Thyroid gland (tissue), 4 donors: ENCODE measurements around the gene SPR. TPM values are rescaled to one million over a fixed set of nuclear protein-coding genes. Genes with fewer than 3 reads are reported as not detected.

Experiments
- DNase-seq, 2 donors: peaks; one replicate each; pipeline ENCODE4 v3.0.0-alpha.2; 2019
- H3K27ac ChIP-seq, 3 donors: fragments of 200-600 bp; sonication (generic); 1 replicate in 2 of 3; 2 replicates in 1 of 3; pipeline ENCODE4 v1.5.1; 2016 to 2019; ENCODE audit warnings: mild to moderate bottlenecking in 1 of 3, moderate library complexity in 1 of 3
- H3K27me3 ChIP-seq: fragments of 200-600 bp; sonication (generic); one replicate; pipeline ENCODE4 v1.5.1; 2019
- H3K36me3 ChIP-seq, 2 donors: fragments of 200-600 bp; sonication (generic); one replicate each; pipeline ENCODE4 v1.5.1; 2016 to 2019
- H3K4me1 ChIP-seq, 2 donors: fragments of 200-600 bp; sonication (generic); one replicate each; pipeline ENCODE4 v1.5.1; 2017 to 2019
- H3K4me3 ChIP-seq, 3 donors: fragments of 200-600 bp; sonication (generic); replicated peaks in 1 of 3; 1 replicate in 2 of 3; 2 replicates in 1 of 3; pipeline ENCODE4 v1.5.1; 2016; ENCODE audit warnings: mild to moderate bottlenecking in 1 of 3
- H3K9me3 ChIP-seq: fragments of 200-600 bp; sonication (generic); one replicate; pipeline ENCODE4 v1.5.1; 2017
- POLR2A ChIP-seq, 2 donors: fragments of 450-650 bp; IDR thresholded peaks; one replicate each; pipeline ENCODE4 v1.6.1; 2017; ENCODE audit warnings: antibody characterized with exemption in 2 of 2, mild to moderate bottlenecking in 2 of 2, moderate library complexity in 1 of 2
- WGBS, 2 donors: methylation state at CpG; one replicate each; pipeline ENCODE4 v1.1.5; 2017; 5-methylcytosine and 5-hydroxymethylcytosine counted together
- intact Hi-C: fragments of 100-400 bp; cut with DNase I; formaldehyde crosslinking; loops from one replicate; pipeline ENCODE4 v1.15.1; 2023
- total RNA-seq, 4 donors: library from RNA; depleted of rRNA; stranded (reverse); fragments of >200 nt; gene quantifications; one replicate each; pipeline ENCODE4 v1.2.3, GENCODE V29; 2016
- TF ChIP-seq, protein P1 (sequence below), 6 experiments: fragments of 200-600 bp in 3 of 6; fragments of 450-650 bp in 3 of 6; sonication (generic) in 3 of 6; IDR thresholded peaks; one replicate each; pipeline ENCODE4 v1.5.1; 2016 to 2019; ENCODE audit warnings: antibody characterized with exemption in 6 of 6, mild to moderate bottlenecking in 2 of 6, inconsistent platforms in 1 of 6, moderate library complexity in 1 of 6

The SPR gene
- total RNA-seq, 4 donors from 2014 or later = 29.4 to 83.0 (median 55.9) TPM

DNA sequence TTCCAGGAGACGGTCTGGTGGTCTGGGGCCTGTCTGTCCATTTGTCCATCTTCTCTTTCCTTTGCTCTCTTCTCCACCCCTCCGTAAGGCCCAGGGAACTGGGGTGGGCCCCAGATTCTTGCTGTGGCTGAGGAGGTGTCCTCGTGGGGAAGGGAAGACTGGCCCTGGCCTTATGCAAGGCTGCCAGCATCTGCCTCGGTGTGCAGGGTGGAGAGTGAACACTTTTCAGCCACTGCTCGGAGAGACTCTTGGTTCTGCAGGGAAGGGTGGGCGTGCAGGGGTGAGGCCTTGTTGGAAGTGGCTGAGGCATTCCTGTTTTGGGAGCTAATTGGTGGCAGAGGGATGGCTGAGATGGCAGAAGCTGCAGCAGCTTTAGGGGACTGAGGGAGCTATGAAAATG lies 53.2 kb downstream of the SPR start:
- TF ChIP-seq, protein P1, sequence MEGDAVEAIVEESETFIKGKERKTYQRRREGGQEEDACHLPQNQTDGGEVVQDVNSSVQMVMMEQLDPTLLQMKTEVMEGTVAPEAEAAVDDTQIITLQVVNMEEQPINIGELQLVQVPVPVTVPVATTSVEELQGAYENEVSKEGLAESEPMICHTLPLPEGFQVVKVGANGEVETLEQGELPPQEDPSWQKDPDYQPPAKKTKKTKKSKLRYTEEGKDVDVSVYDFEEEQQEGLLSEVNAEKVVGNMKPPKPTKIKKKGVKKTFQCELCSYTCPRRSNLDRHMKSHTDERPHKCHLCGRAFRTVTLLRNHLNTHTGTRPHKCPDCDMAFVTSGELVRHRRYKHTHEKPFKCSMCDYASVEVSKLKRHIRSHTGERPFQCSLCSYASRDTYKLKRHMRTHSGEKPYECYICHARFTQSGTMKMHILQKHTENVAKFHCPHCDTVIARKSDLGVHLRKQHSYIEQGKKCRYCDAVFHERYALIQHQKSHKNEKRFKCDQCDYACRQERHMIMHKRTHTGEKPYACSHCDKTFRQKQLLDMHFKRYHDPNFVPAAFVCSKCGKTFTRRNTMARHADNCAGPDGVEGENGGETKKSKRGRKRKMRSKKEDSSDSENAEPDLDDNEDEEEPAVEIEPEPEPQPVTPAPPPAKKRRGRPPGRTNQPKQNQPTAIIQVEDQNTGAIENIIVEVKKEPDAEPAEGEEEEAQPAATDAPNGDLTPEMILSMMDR (IDR thresholded peaks at IDR 0.05) = no peak
- no peak for TF ChIP-seq POLR2A (IDR thresholded peaks at IDR 0.05)
- Histone ChIP-seq H3K27me3 (no peaks in the 10 kb centered on the region), H3K27ac (no peak overlapping the region), H3K36me3 (no peaks in the 10 kb centered on the region), H3K4me3 (no peak overlapping the region), H3K9me3 (no peaks in the 10 kb centered on the region), H3K4me1 (no peaks in the 10 kb centered on the region)
- 74 to 77% methylated on average over 6 of the region's 6 CpGs for WGBS, 2 donors
- DNase-seq = no peak
- intact Hi-C loops = no loop called here

DNA sequence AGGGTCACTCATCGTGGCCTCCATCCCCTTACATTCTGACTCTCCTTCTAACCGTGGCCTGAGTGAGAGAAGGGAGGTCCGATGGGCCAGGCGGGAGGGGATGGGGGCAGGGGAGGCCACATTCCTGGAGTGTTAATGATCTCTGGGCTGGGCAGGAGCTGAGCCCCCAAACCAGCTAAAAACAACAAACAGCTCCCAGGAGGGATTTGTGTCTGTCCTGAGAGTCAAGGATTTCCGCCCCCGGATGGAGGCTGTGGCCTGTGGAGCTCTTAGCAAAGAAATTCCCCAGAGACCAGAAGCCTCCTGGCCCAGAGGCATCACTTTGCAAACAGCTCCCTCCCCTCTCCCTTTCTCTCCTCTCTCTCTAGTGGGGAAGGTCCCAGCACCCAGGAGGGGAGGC lies 53.6 kb downstream of the SPR start:
- DNase-seq = no peak
- H3K27me3 ChIP-seq = no peaks in the 10 kb centered on the region
- no peaks in the 10 kb centered on the region for H3K36me3 ChIP-seq
- H3K4me1 ChIP-seq = no peaks in the 10 kb centered on the region
- WGBS, 2 donors = 53 to 74% methylated on average over 6 of the region's 6 CpGs
- TF ChIP-seq POLR2A (IDR thresholded peaks at IDR 0.05) = no peak
- TF ChIP-seq, protein P1 (IDR thresholded peaks at IDR 0.05) = no peak
- H3K27ac ChIP-seq = no peak overlapping the region
- H3K4me3 ChIP-seq = no peak overlapping the region
- H3K9me3 ChIP-seq = no peaks in the 10 kb centered on the region
- intact Hi-C loops = no loop called here

Other genes with a start within 250 kb of the SPR start
- gene EXOC6B, start 61.4 kb upstream of the SPR start, total RNA-seq = 10 to 100 TPM; 22.6 to 47.3 (median 32.5) TPM
- gene EMX1, start 30.1 kb downstream of the SPR start, total RNA-seq = under 1 TPM in 1 of 4 donors, not detected in 3; 0.22 TPM
- gene SFXN5, start 184.3 kb downstream of the SPR start, total RNA-seq = 10 to 100 TPM; 10.3 to 17.2 (median 16.5) TPM
- gene RAB11FIP5, start 225.5 kb downstream of the SPR start, total RNA-seq = 10 to 100 TPM; 34.4 to 39.4 (median 37.3) TPM